SK-N-SH (cell line): ENCODE data around the gene ZNF764. TPM values are rescaled to one million over a fixed set of nuclear protein-coding genes. Genes with fewer than 3 reads are reported as not detected.
A peak's percentile ranks its signal among the peaks of the same experiment; 100 is the strongest.
"Not testable (repeated sequence)": the region's sequence is repeated elsewhere in the genome, so short reads cannot be mapped to it uniquely, and the experiment has no call there.

Source experiments
- CTCF ChIA-PET: fragments of 300-600, 350-600 bp; formaldehyde crosslinking; extraction: SDS; loops from one replicate; lab custom pipeline; 2021; lab: Yijun Ruan, JAX
- POLR2A ChIA-PET: fragments of 350-600 bp; sonication (Branson Sonifier 250); formaldehyde crosslinking; extraction: SDS; loops from one replicate; lab custom pipeline; 2020; ENCODE audit warnings: antibody characterized with exemption, inconsistent platforms; lab: Yijun Ruan, JAX
- DNase-seq: peaks from one replicate; pipeline ENCODE4 v3.0.0; 2012
- H2AFZ ChIP-seq: fragments of 200-600 bp; sonication (generic); 2 replicates; pipeline ENCODE4 v1.8.1; 2016; ENCODE audit warnings: antibody characterized with exemption, mild to moderate bottlenecking, low read depth
- H3F3A ChIP-seq: fragments of 200-600 bp; sonication (generic); replicated peaks from 2 replicates; pipeline ENCODE3; 2016; ENCODE audit warnings: antibody characterized with exemption, mild to moderate bottlenecking; ENCODE audit not compliant: insufficient read depth
- H3K27ac ChIP-seq, 2 experiments: fragments of 200-500 bp in 1 of 2; fragments of 200-600 bp in 1 of 2; sonication (Bioruptor generic) in 1 of 2; sonication (generic), shearing (Covaris generic) in 1 of 2; 2 replicates each; pipeline versions ENCODE4 v1.5.1 to v1.6.1; 2014 to 2016; ENCODE audit warnings: low read depth in 2 of 2, inconsistent platforms in 1 of 2, low read length in 1 of 2, mild to moderate bottlenecking in 1 of 2, mixed read lengths in 1 of 2
- H3K27me3 ChIP-seq: fragments of 200-600 bp; sonication (generic), shearing (Covaris generic); 2 replicates; pipeline ENCODE4 v1.6.1; 2016; ENCODE audit warnings: mixed run types; ENCODE audit not compliant: insufficient read depth
- H3K36me3 ChIP-seq, 2 experiments: fragments of 200-500 bp in 1 of 2; fragments of 200-600 bp in 1 of 2; sonication (Bioruptor generic) in 1 of 2; sonication (generic) in 1 of 2; replicated peaks in 1 of 2; 2 replicates each; pipeline versions ENCODE3 to v1.5.1; 2014 to 2016; ENCODE audit warnings: low read length in 1 of 2, mild to moderate bottlenecking in 1 of 2; ENCODE audit not compliant: insufficient read depth in 2 of 2, control insufficient read depth in 1 of 2
- H3K4me1 ChIP-seq, 2 experiments: fragments of 200-500 bp in 1 of 2; fragments of 200-600 bp in 1 of 2; sonication (Bioruptor generic) in 1 of 2; sonication (generic), shearing (Covaris generic) in 1 of 2; 2 replicates each; pipeline versions ENCODE4 v1.5.1 to v1.6.1; 2014 to 2016; ENCODE audit warnings: low read depth in 1 of 2, low read length in 1 of 2, mixed run types in 1 of 2; ENCODE audit not compliant: insufficient read depth in 2 of 2, control insufficient read depth in 1 of 2
- H3K4me2 ChIP-seq: fragments of 200-600 bp; sonication (generic), shearing (Covaris generic); 2 replicates; pipeline ENCODE4 v1.6.1; 2017; ENCODE audit warnings: mixed run types
- H3K4me3 ChIP-seq, 2 experiments: fragments of 200-500 bp in 1 of 2; fragments of 200-600 bp in 1 of 2; sonication (Bioruptor generic) in 1 of 2; sonication (generic), shearing (Covaris generic) in 1 of 2; 2 replicates each; pipeline versions ENCODE4 v1.5.1 to v1.8.1; 2014 to 2016; ENCODE audit warnings: low read depth in 2 of 2, inconsistent platforms in 1 of 2, low read length in 1 of 2, mild to moderate bottlenecking in 1 of 2, mixed read lengths in 1 of 2, moderate library complexity in 1 of 2
- H3K79me2 ChIP-seq: fragments of 200-600 bp; sonication (generic); 2 replicates; pipeline ENCODE4 v1.8.1; 2017; ENCODE audit warnings: mild to moderate bottlenecking; ENCODE audit not compliant: insufficient read depth
- H3K9ac ChIP-seq: fragments of 200-600 bp; sonication (generic); 2 replicates; pipeline ENCODE4 v1.6.1; 2017; ENCODE audit warnings: mixed run types
- H3K9me2 ChIP-seq: fragments of 200-600 bp; sonication (generic); 2 replicates; pipeline ENCODE4 v1.6.1; 2017; ENCODE audit warnings: mixed run types
- H3K9me3 ChIP-seq: fragments of 200-600 bp; sonication (generic); 2 replicates; pipeline ENCODE4 v1.6.1; 2017; ENCODE audit warnings: mixed run types, mild to moderate bottlenecking, moderate library complexity
- H4K20me1 ChIP-seq: fragments of 200-600 bp; sonication (generic); 2 replicates; pipeline ENCODE4 v1.6.1; 2017; ENCODE audit warnings: mild to moderate bottlenecking, mixed run types; ENCODE audit not compliant: insufficient read depth
- FOSL2 ChIP-seq: IDR thresholded peaks from 2 replicates; pipeline ENCODE4 v1.4.0; 2012; ENCODE audit warnings: low read depth, mild to moderate bottlenecking, moderate library complexity, borderline replicate concordance
- RFX5 ChIP-seq: IDR thresholded peaks from 2 replicates; pipeline ENCODE4 v1.6.1; 2012; ENCODE audit warnings: mild to moderate bottlenecking, improper control_type of control experiment, low read length
- SIN3A ChIP-seq: IDR thresholded peaks from 2 replicates; pipeline ENCODE4 v1.6.1; 2012; ENCODE audit warnings: low read depth, mild to moderate bottlenecking, low read length, moderate library complexity, borderline replicate concordance
- SMC3 ChIP-seq: IDR thresholded peaks from 2 replicates; pipeline ENCODE4 v1.6.1; 2012; ENCODE audit warnings: low read depth, low read length, improper control_type of control experiment
- WGBS: methylation state at CpG from one replicate; pipeline ENCODE4 v1.1.6; 2017; ENCODE audit warnings: low lambda C conversion rate; 5-methylcytosine and 5-hydroxymethylcytosine counted together
- polyA plus RNA-seq, 3 experiments: library from polyadenylated mRNA; depleted of rRNA; stranded (reverse); fragments of >200 nt; gene quantifications; 2 replicates each; pipeline ENCODE4 v1.2.3, GENCODE V29; 2012

ZNF764 gene
- polyA plus RNA-seq, 1 of the 3 experiments (the other 2 are of a cell fraction): 2.8 TPM

DNA sequence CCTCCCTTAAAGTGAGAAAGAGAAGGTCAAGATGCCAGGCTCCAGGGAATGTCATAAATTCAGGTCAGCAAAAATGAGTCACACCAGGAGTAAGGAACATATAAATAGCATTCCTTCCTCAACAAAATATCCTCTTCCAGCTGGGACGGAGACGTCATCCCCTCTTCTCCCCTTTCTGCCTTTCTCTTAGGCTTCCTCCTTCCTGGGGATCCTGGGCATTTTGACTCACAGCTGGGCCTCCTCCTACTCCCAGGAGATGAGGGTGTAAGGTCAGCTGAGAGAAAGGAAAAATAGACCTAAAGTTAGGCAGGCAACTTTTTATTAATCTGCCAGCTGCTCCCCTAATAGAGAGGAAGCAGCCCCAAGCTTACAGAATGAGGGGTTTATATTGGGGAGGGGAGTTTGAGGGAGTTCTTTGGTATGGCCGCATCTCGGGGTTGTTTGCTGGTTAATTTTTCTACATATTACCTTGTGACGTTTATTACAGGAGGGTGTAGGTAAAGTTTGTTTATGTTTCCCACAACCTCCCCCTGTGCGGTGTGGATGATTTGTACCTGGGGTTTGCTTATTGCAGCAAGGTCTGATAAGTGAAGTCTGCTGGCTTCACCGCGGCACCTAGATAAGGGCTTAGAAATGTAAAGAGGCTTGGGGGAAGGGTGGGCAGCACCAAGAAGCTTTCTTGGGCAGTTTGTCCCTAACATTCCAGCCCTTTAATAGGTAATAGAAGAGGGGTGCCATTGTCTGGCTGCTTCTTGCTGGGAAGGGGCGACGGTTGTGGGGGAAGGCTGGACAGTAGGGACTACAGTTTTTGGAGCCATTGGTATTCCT, 16.5 kb downstream of the ZNF764 start:
- H3F3A ChIP-seq: peaks cover 2% of the 10 kb centered on the region
- TF ChIP-seq RFX5 (no peak), SMC3 (no peak), SIN3A (no peak), FOSL2 (peak; percentile 15; the same call in 1 of the 2 replicates)
- TF ChIP-seq, all 33 proteins: peak for 1
- Histone ChIP-seq H4K20me1 (no peaks in the 10 kb centered on the region), H3K9me3 (no peaks in the 10 kb centered on the region), H3K27me3 (no peaks in the 10 kb centered on the region), H3K4me1 (no peaks in the 10 kb centered on the region), H3K9ac (0 out of 2 replicates have a peak overlapping the region, but pooled peaks have one; percentile 14), H3K4me2 (peak overlapping the region; percentile 44; the same call in 1 of the 2 replicates), H3K9me2 (no peaks in the 10 kb centered on the region), H3K27ac (peak overlapping the region in 1 of 2 experiments; percentile 51; a peak in 2 of 4 replicates), H2AFZ (peak overlapping the region; percentile 63; the same call in 1 of the 2 replicates), H3K79me2 (no peaks in the 10 kb centered on the region; the same call in 1 of the 2 replicates), H3K36me3 (no peaks in the 10 kb centered on the region), H3K4me3 (no peak overlapping the region)
- DNase-seq: no peak
- WGBS: 80% methylated on average over 10 of the region's 10 CpGs
- ChIA-PET CTCF (interaction anchor here (0.6 kb wide), 1 partner anchor 15 kb away, joined by 3 read pairs; no protein-coding TSS in a partner anchor), POLR2A (interaction anchor here (0.5 to 0.6 kb wide), 2 partner anchors 14 to 75 kb away, joined by 3 read pairs; no protein-coding TSS in a partner anchor)

DNA sequence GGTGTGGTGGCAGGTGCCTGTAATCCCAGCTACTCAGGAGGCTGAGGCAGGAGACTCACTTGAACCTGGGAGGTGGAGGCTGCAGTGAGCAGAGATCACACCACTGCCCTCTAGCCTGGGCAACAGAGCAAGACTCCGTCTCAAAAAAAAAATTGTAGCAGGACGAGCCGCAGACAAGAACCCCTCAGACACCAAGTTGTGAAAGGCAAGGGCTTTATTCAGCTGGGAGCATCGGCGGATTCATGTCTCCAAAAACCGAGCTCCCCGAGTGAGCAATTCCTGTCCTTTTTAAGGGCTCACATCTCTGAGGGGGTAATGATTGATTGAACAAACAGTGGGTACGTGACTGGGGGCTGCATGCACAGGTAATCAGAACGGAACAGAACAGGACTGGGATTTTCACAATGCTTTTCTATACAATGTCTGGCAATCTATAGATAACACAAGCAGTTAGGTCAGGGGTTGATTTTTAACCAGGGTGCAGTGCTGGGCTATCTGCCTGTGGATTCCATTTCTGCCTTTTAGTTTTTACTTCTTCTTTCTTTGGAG, 17.2 kb downstream of the ZNF764 start:
- H3F3A ChIP-seq, H3K4me3 ChIP-seq, H3K9me3 ChIP-seq, H4K20me1 ChIP-seq, H3K27me3 ChIP-seq, CTCF ChIA-PET, H3K36me3 ChIP-seq, DNase-seq, H3K4me1 ChIP-seq, H3K79me2 ChIP-seq, H3K9me2 ChIP-seq: not testable (repeated sequence)
- POLR2A ChIA-PET: interaction anchor here (0.6 kb wide), 1 partner anchor 14 kb away, joined by 3 read pairs; no protein-coding TSS in a partner anchor
- Histone ChIP-seq H3K9ac (0 out of 2 replicates have a peak overlapping the region, but pooled peaks have one; percentile 14), H3K4me2 (peak overlapping the region; percentile 44; the same call in 1 of the 2 replicates), H2AFZ (0 out of 2 replicates have a peak overlapping the region, but pooled peaks have one; percentile 63), H3K27ac (peak overlapping the region in 1 of 2 experiments; percentile 51; a peak in 2 of 4 replicates)
- WGBS: 92% methylated on average over 9 of the region's 9 CpGs

DNA sequence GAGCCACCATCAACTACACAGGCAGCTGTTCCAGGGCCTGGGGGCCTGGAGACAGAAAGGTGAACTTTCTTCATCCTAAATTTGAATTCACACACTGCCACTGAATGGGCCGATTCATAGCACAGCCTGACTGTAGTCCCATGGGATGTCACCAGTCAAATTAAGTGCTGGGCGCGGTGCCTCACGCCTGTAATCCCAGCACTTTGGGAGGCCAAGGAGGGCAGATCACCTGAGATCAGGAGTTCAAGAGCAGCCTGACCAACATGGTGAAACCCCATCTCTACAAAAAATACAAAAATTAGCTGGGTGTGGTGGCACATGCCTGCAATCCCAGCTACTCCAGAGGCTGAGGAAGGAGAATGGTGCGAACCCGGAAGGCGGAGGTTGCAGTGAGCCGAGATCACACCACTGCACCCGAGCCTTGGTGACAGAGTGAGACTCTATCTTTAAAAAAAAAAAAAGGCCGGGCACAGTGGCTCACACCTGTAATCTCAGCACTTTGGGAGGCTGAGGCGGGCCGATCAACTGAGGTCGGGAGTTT, 18.1 kb downstream of the ZNF764 start:
- H3K9ac ChIP-seq, POLR2A ChIA-PET, DNase-seq, H3F3A ChIP-seq, H2AFZ ChIP-seq, H3K9me3 ChIP-seq, H3K79me2 ChIP-seq, H3K27me3 ChIP-seq, H3K9me2 ChIP-seq, H3K4me2 ChIP-seq, H3K4me3 ChIP-seq, H4K20me1 ChIP-seq, CTCF ChIA-PET, H3K27ac ChIP-seq, H3K36me3 ChIP-seq, H3K4me1 ChIP-seq: not testable (repeated sequence)
- WGBS: 93% methylated on average over 11 of the region's 13 CpGs
